Left ventricle myocardium superior (tissue), 1 donor: Measurements from ENCODE around the gene BTBD17. TPM values are rescaled to one million over a fixed set of nuclear protein-coding genes. Genes with fewer than 3 reads are reported as not detected.

ENCODE experiments used
- ATAC-seq: fragments of 200-7000 bp; cut with Tn5 transposase; one replicate; pipeline ENCODE4 v1.9.1; 2020; ENCODE audit warnings: mild to moderate bottlenecking, moderate library complexity
- DNase-seq: peaks from one replicate; pipeline ENCODE4 v3.0.0-alpha.2; 2020
- intact Hi-C: fragments of 100-400 bp; cut with micrococcal nuclease; formaldehyde crosslinking; loops from one replicate; pipeline ENCODE4 v1.11.0; 2022
- total RNA-seq: library from RNA; stranded (reverse); fragmentation: NEBNext Ultra II Directional; extraction: Animal tissue kit (Norgen Biotek cat#: 25700); gene quantifications from one replicate; pipeline ENCODE4 v1.2.1, GENCODE V29; 2021
- donor health status: DM: no; HTN: yes; CAD: no; lungs with severe emphysema.

Gene BTBD17
- total RNA-seq, 1 donor from 2014 or later: not detected

DNA sequence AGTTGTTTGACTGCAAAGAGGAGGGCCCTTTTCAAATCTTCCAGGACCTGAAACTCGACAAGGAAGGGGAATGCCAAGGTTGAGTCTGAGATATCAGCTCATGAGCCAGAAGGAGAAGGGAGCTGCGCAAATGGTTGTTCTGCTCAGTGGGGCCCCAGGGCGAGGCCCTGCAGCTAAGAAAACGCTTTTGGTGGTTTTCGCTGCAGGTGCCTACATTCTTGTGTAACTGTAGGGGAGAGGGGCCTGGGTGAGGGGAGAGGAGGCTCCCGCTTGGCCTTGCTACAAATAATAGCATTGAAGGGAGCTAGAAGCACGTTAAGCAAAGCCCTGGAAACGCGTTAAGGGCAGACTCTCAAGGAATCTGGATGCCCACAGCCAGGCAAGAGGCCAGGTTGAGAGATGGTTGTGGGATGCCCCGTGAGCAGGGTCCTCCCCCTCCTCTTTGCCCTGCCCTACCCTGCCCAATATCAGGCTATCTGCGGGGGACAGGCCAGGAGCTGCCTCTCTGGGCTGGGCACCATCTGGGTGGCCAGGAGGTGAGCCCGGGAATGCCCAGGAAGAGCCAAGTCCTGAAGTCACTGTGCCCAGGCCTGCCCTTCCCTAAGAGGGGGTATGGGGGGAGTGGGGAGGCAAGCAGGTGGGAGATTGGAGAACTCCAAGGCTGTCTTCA is 27.6 kb upstream of the BTBD17 start:
- no peak for ATAC-seq
- DNase-seq: no peak
- intact Hi-C loops: no loop called here

- ATAC-seq: no peak
- intact Hi-C loops: no loop called here
- DNase-seq: no peak
Observed at GRCh38 chr17:74387365-74388218, 25.9 kb upstream of the BTBD17 start.

DNA sequence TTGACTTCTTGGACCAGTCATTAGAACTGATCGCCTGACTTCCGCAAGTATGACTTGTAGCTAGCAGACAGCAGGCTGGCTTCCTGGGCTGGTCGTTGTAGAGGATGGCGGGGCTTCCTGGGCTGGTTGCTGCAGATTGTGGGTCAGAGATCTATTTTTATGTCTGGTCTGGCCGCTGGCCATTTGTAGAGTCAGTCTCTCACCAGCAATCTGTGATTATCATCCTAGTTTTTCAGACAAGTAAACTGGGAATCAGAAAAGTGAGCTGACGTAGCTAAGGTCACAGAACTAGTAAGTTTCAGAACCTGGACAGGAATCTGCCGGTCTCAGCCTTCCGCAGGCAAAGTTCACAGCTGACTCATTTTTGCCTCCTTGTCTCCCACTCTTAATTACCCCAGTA is 24.7 kb upstream of the BTBD17 start:
- peak; percentile 88 for ATAC-seq
- intact Hi-C loops: no loop called here
- DNase-seq: peak; percentile 63

- no peak for ATAC-seq
- intact Hi-C loops: no loop called here
- DNase-seq: no peak
Observed at GRCh38 chr17:74385201-74385600, 23.5 kb upstream of the BTBD17 start.

GRCh38 chr17:74383141-74383540 is 21.5 kb upstream of the BTBD17 start:
- no peak for DNase-seq
- intact Hi-C loops: no loop called here

GRCh38 chr17:74380959-74381808 is 19.5 kb upstream of the BTBD17 start:
- no peak for ATAC-seq
- no peak for DNase-seq
- intact Hi-C loops: no loop called here

More at GRCh38 chr17:74383141-74383540, 21.5 kb upstream of the BTBD17 start:
- ATAC-seq: no peak

DNA sequence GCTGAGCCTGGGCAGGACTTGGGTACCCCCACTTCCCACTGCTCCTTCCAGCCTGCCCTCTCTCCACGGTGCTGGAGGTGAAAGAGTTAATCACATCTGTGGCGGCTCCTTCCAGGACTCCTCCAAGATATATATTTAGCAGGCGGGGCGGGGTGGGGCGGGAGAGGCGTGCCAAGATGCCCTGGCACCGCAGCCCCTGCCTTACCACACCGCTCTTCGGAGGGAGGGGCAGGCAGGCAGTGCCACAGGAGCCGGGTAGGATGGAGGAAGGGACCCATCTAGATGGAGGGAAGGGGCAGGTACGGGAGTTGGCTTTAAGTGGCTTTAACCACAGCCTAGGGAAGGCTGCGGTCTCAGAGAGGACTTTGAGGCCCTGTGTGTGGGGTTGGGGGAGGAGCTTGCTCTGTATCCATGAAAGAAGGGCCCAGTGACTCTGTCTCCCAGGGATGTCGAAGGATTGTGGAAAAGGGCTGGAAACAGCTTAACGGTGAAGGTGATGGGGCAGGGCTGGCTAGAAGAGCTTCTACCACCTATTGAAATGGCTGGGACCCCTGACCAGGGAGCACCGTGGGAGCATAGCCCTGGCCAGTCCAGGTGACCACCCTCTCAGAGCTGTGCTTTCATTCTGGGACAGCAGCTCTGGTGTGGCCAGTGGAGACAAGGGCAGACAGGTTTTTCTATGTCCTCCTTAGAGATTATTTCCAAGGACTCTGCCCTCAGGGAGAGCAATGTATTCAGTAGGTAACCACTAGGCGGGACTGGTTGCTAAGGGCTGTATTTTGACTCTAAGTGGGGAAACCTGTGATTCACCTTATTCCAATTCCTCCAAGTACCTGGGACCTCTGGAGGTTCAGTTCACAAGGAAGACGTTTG is 18.7 kb upstream of the BTBD17 start:
- intact Hi-C loops: no loop called here
- no peak for DNase-seq
- peak; percentile 80 for ATAC-seq

GRCh38 chr17:74379495-74380085 is 17.9 kb upstream of the BTBD17 start:
- peak; percentile 96 for ATAC-seq
- intact Hi-C loops: loop anchor here (1.0 kb wide), 1 partner anchor 79 kb away; no protein-coding TSS in a partner anchor
- peak; percentile 96 for DNase-seq

GRCh38 chr17:74374858-74375257 is 13.2 kb upstream of the BTBD17 start:
- ATAC-seq: no peak
- intact Hi-C loops: no loop called here
- no peak for DNase-seq

DNA sequence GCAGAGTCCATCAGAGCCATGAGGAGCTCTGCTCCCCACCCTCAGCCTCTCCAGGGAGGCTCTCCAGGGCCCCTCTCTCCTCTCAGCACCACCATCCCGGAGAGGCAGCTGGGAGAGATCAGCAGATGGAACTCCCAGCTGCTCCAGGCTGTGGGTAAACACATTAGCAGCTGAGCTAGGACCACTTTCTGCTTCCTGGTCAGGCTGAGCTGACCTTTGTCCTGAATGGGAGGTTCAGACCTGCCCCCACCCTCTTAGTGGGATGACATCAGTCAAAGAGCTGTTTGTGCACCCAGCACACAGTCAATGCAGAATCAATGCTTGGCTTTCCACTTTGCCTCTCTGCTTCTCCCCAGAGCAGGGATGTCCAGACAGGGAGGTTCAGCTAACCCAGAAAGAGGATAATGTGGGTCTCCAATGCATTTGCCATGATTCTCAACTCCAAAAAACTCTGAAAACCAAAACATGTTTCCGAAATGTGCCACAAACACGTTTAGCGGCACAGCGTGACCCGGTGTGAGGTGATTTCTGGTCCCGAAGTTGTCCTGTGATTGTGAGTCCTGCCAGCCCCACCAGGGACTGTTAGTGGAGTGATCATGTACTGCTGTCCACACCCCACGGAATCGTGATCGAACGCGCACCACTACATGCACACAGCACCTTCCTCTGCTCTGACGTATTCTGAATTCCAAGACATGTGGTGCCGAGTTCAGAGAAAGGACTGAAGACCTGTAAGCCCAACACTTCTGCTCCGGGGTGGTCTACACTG is 12.4 kb upstream of the BTBD17 start:
- DNase-seq (no peak), ATAC-seq (peak; percentile 67)
- intact Hi-C loops: no loop called here

DNA sequence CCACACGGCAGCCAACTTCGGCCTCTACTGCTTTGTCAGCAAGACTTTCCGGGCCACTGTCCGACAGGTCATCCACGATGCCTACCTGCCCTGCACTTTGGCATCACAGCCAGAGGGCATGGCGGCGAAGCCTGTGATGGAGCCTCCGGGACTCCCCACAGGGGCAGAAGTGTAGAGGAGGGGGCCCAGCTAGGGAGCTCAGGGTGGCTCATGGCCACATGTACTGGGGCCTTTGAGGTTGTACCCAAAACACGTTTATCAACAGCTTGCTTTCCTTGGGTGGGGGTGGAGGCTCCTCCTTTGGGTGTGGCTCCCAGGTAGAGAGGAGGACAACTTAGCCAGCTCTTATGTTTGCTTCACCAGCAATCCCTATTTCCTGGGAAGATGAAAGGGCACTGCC is 10.8 kb upstream of the BTBD17 start:
- DNase-seq (no peak), ATAC-seq (no peak)
- intact Hi-C loops: no loop called here

DNA sequence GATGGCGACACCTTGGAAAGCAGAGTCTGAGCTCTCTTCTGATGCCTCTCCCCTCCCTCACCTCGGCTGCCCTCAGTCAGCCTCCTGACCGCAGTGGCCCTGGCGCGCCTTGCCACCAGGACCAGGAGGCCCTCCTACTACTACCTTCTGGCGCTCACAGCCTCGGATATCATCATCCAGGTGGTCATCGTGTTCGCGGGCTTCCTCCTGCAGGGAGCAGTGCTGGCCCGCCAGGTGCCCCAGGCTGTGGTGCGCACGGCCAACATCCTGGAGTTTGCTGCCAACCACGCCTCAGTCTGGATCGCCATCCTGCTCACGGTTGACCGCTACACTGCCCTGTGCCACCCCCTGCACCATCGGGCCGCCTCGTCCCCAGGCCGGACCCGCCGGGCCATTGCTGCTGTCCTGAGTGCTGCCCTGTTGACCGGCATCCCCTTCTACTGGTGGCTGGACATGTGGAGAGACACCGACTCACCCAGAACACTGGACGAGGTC is 10.0 kb upstream of the BTBD17 start:
- ATAC-seq (no peak), DNase-seq (no peak)
- intact Hi-C loops: no loop called here

- intact Hi-C loops: no loop called here
- ATAC-seq: no peak
- no peak for DNase-seq
Observed at GRCh38 chr17:74369665-74370490, 8.2 kb upstream of the BTBD17 start.

DNA sequence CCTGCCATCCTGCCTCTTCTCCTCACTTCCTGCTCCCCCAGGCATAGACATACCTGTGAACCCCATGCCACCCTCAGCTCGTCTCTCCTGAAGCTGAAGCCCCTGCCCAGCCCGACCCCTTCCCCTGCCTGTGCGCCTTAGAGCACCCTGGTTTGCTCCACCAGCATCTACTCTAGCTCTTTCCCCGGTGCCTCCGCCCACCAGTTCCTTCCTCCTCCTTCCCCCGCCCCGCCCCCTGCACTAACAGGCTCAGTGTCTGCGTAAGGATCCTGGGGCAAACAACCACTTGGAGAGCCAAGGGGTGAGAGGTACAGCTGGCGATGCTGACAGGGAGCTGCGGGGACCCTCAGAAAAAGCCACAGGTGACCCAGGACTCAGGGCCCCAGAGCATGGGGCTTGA is 7.6 kb upstream of the BTBD17 start:
- intact Hi-C loops: no loop called here

GRCh38 chr17:74368341-74369081 is 6.8 kb upstream of the BTBD17 start:
- DNase-seq: peak; percentile 84
- ATAC-seq: peak; percentile 88
- intact Hi-C loops: no loop called here

More for the DNA sequence above, 7.6 kb upstream of the BTBD17 start:
- peak; percentile 47 for ATAC-seq
- DNase-seq: peak; percentile 65

- intact Hi-C loops: no loop called here
- DNase-seq: no peak
- no peak for ATAC-seq
Observed at GRCh38 chr17:74367206-74367605, 5.5 kb upstream of the BTBD17 start, which contains the start of gene GPR142. Gene GPR142 (plus strand): TSS chr17:74367506. CDS start chr17:74369541, 2,035 bp downstream.
